Gastroesophageal sphincter (tissue), 4 donors: ENCODE measurements around the gene BPIFA1. TPM values are rescaled to one million over a fixed set of nuclear protein-coding genes. Genes with fewer than 3 reads are reported as not detected.

Experiments
- ATAC-seq: fragments of 150-250 bp; one replicate; pipeline ENCODE4 v1.9.1; 2016; ENCODE audit warnings: mild to moderate bottlenecking, moderate library complexity
- H3K27ac ChIP-seq, 4 donors: fragments of 200-600 bp; sonication (generic) in 3 of 4; 1 replicate in 3 of 4; 2 replicates in 1 of 4; pipeline ENCODE4 v1.5.1; 2016 to 2019
- H3K27me3 ChIP-seq: fragments of 200-600 bp; sonication (generic); one replicate; pipeline ENCODE4 v1.5.1; 2019
- H3K36me3 ChIP-seq, 2 donors: fragments of 200-600 bp; sonication (generic); one replicate each; pipeline ENCODE4 v1.5.1; 2019; ENCODE audit warnings: control low read depth in 1 of 2
- H3K4me1 ChIP-seq, 3 donors: fragments of 200-600 bp; sonication (generic); 1 replicate in 2 of 3; 2 replicates in 1 of 3; pipeline ENCODE4 v1.5.1; 2016 to 2019; ENCODE audit warnings: control low read depth in 2 of 3
- H3K4me3 ChIP-seq, 2 donors: fragments of 200-600 bp; sonication (generic); one replicate each; pipeline ENCODE4 v1.5.1; 2019; ENCODE audit warnings: mild to moderate bottlenecking in 1 of 2, moderate library complexity in 1 of 2
- H3K9me3 ChIP-seq, 3 donors: fragments of 200-600 bp; sonication (generic); one replicate each; pipeline ENCODE4 v1.5.1; 2017 to 2019; ENCODE audit warnings: control low read depth in 2 of 3
- EP300 ChIP-seq: sonication (generic); formaldehyde crosslinking; IDR thresholded peaks from one replicate; pipeline ENCODE4 v1.6.1; 2017; ENCODE audit warnings: antibody characterized with exemption, mild to moderate bottlenecking
- POLR2A ChIP-seq, 2 donors: fragments of 450-650 bp; IDR thresholded peaks; one replicate each; pipeline ENCODE4 v1.6.1; 2017; ENCODE audit warnings: antibody characterized with exemption in 2 of 2, mild to moderate bottlenecking in 2 of 2, moderate library complexity in 1 of 2
- POLR2AphosphoS5 ChIP-seq: sonication (generic); formaldehyde crosslinking; IDR thresholded peaks from one replicate; pipeline ENCODE4 v1.6.1; 2017; ENCODE audit warnings: antibody characterized with exemption
- WGBS, 2 donors: methylation state at CpG; one replicate each; pipeline ENCODE4 v1.1.5; 2018; ENCODE audit warnings: low coverage in 1 of 2; 5-methylcytosine and 5-hydroxymethylcytosine counted together
- total RNA-seq, 4 donors: library from RNA; depleted of rRNA; stranded (reverse); fragments of >200 nt; gene quantifications; one replicate each; pipeline ENCODE4 v1.1.0, GENCODE V29; 2016
- TF ChIP-seq, protein P1 (sequence below), 4 experiments: fragments of 200-600 bp in 2 of 4; fragments of 450-650 bp in 2 of 4; sonication (generic) in 1 of 4; IDR thresholded peaks; one replicate each; pipeline ENCODE4 v1.5.1; 2017 to 2019; ENCODE audit warnings: antibody characterized with exemption in 4 of 4, mild to moderate bottlenecking in 2 of 4, moderate library complexity in 2 of 4

Gene BPIFA1
- total RNA-seq, 4 donors from 2014 or later: not detected

DNA sequence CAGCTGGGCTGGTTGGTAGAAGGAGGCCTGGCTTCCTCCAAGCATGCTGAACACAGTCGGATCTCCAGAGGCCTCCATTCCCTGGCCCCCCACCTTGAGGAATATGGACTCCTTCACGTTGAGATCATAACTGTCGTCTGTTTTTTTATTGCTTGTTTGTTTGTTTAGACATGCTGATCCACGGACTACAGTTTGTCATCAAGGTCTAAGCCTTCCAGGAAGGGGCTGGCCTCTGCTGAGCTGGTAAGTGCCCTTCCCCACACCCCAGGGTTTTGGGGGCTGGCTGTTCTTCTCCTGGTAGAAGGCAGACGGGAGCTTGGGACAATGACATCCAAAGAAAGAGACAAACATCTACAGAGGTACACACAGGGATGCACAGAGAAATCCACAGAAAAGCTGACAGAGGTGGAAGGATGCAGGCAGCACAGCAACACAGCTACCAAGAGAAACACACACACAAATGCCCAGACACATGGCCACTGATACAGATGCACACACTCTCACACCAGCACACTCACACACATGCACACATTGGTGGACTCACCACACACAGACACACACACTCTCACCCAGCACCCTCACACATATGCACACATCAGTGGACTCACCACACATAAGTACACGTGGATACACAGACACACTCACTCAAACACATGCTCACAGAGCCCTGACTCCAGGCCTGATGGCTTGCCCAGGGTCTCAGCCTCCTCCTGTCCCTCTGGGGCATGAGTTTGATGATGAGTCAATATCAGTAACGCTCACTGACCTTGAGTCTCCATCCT lies 6.7 kb downstream of the BPIFA1 start:
- WGBS, 2 donors: 68 to 71% methylated on average over 3 of the region's 7 CpGs
- H3K4me3 ChIP-seq: no peak overlapping the region
- H3K27me3 ChIP-seq: peaks cover under 1% of the 10 kb centered on the region
- no peak for ATAC-seq
- no peak overlapping the region for H3K27ac ChIP-seq
- no peaks in the 10 kb centered on the region for H3K36me3 ChIP-seq
- no peaks in the 10 kb centered on the region for H3K9me3 ChIP-seq
- TF ChIP-seq POLR2AphosphoS5 (no peak), EP300 (no peak), POLR2A (IDR thresholded peaks at IDR 0.05) (no peak)
- TF ChIP-seq, protein P1, sequence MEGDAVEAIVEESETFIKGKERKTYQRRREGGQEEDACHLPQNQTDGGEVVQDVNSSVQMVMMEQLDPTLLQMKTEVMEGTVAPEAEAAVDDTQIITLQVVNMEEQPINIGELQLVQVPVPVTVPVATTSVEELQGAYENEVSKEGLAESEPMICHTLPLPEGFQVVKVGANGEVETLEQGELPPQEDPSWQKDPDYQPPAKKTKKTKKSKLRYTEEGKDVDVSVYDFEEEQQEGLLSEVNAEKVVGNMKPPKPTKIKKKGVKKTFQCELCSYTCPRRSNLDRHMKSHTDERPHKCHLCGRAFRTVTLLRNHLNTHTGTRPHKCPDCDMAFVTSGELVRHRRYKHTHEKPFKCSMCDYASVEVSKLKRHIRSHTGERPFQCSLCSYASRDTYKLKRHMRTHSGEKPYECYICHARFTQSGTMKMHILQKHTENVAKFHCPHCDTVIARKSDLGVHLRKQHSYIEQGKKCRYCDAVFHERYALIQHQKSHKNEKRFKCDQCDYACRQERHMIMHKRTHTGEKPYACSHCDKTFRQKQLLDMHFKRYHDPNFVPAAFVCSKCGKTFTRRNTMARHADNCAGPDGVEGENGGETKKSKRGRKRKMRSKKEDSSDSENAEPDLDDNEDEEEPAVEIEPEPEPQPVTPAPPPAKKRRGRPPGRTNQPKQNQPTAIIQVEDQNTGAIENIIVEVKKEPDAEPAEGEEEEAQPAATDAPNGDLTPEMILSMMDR (IDR thresholded peaks at IDR 0.05): no peak
- no peaks in the 10 kb centered on the region for H3K4me1 ChIP-seq

DNA sequence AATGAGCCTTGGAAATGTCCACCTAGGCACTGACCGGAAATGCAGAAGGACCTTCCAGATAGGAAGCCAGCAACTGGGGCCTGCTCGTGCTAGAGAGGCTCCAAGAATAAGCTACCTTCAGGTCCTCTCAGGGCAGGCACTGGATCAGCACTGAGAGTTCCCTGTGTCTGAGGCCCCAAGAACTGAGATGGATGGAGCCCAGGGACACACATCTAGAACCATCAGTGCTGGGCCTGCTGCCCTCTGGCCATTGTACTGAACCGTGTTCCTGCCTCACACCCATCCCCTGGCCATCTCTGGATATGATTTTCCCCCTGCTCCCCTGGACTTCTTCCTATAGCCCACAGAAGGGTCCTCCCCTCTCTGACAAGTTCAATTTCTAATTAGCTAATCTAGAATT lies 10.3 kb downstream of the BPIFA1 start:
- Histone ChIP-seq H3K27me3 (no peaks in the 10 kb centered on the region), H3K27ac (no peak overlapping the region), H3K36me3 (no peaks in the 10 kb centered on the region), H3K4me1 (no peaks in the 10 kb centered on the region), H3K9me3 (no peaks in the 10 kb centered on the region), H3K4me3 (no peak overlapping the region)
- no peak for ATAC-seq
- WGBS, 2 donors: 20 to 46% methylated on average over 1 to 3 of the region's 3 CpGs
- TF ChIP-seq, protein P1 (IDR thresholded peaks at IDR 0.05): no peak
- TF ChIP-seq EP300: no peak
- no peak for TF ChIP-seq POLR2AphosphoS5
- TF ChIP-seq POLR2A (IDR thresholded peaks at IDR 0.05): no peak

DNA sequence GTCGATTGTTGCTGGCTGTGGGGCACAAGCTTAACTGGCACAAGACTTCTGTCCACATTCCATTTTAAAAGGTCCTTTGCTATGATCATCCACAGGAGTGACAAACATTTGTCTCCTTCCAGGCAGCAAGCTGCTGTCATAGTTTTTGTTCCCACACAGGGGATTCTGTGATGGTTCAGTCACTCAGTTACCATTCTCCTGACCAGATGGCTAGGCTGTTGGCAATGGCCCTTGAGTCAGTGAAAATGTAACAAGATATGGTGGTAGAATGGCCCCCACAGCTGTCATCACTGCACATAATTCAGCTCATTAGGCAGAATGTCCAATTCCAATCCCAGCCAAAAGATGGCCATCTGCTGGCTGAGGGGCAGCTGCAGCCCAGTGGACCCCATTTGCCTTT lies 13.7 kb downstream of the BPIFA1 start:
- Histone ChIP-seq H3K27me3 (no peaks in the 10 kb centered on the region), H3K36me3 (no peaks in the 10 kb centered on the region), H3K4me1 (no peaks in the 10 kb centered on the region), H3K27ac (no peak overlapping the region), H3K9me3 (no peaks in the 10 kb centered on the region), H3K4me3 (no peak overlapping the region)
- TF ChIP-seq POLR2AphosphoS5: no peak
- no peak for TF ChIP-seq POLR2A (IDR thresholded peaks at IDR 0.05)
- TF ChIP-seq, protein P1 (IDR thresholded peaks at IDR 0.05): no peak
- TF ChIP-seq EP300: no peak
- whole genome bisulfite sequencing, 2 donors: 83% methylated on average over 1 of the region's 1 CpG; no CpG with 5 or more reads in 1 of the 2 donors
- ATAC-seq: no peak

DNA sequence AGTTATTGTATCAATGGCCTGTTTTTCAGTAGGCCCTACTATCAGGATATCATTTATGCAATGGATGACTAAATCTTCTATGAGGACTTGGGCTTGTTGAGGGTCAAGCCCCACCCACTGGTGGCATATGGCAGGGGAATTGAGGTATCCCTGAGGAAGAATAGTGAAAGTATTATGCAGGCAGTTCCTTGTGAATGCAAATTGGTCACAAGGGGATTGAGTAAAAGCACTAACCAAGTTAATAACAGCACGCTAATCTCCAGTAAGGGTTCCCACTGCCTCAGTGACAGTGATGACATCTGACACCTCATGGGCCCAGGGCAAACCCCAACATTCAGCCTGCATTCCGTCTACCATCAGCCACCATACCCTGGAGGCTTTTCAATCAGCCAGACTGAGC lies 14.9 kb downstream of the BPIFA1 start:
- TF ChIP-seq EP300: no peak
- TF ChIP-seq, protein P1 (IDR thresholded peaks at IDR 0.05): no peak
- TF ChIP-seq POLR2A (IDR thresholded peaks at IDR 0.05): no peak
- TF ChIP-seq POLR2AphosphoS5: no peak
- H3K9me3 ChIP-seq: no peaks in the 10 kb centered on the region
- H3K27ac ChIP-seq: no peak overlapping the region
- WGBS, 2 donors: 36 to 40% methylated on average over 2 of the region's 2 CpGs
- H3K4me3 ChIP-seq: no peak overlapping the region
- no peaks in the 10 kb centered on the region for H3K27me3 ChIP-seq
- H3K36me3 ChIP-seq: no peaks in the 10 kb centered on the region
- H3K4me1 ChIP-seq: no peaks in the 10 kb centered on the region
- ATAC-seq: no peak

DNA sequence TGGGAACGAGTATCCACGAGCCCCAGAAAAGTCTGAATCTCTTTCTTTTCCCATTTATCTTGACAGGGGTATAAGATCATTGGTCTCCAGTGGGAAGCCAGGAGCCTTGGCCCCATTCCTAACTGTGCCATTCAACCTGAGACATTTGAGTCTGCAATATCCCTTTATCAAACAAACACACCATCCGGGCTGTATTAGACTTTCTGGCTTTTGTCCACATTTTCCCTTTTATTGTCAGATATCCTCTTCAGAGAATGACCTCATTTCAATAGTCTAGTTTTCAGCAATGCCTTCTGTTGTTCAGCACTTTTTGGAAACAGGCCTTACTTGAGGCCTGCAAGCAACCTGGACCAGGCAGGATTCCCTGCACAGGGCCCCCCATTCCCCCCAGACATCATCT lies 15.7 kb downstream of the BPIFA1 start:
- WGBS, 2 donors: 53 to 61% methylated on average over 3 of the region's 3 CpGs

More for the DNA sequence above, 15.7 kb downstream of the BPIFA1 start:
- Histone ChIP-seq H3K36me3 (no peaks in the 10 kb centered on the region), H3K4me1 (no peaks in the 10 kb centered on the region), H3K9me3 (no peaks in the 10 kb centered on the region), H3K27ac (no peak overlapping the region), H3K4me3 (no peak overlapping the region), H3K27me3 (peaks cover under 1% of the 10 kb centered on the region)
- no peak for ATAC-seq
- TF ChIP-seq POLR2AphosphoS5: no peak
- no peak for TF ChIP-seq POLR2A (IDR thresholded peaks at IDR 0.05)
- no peak for TF ChIP-seq EP300
- TF ChIP-seq, protein P1 (IDR thresholded peaks at IDR 0.05): no peak
